NK-92 (cell line): ENCODE data around the gene ISLR.

Experiments used
- DNase-seq: peaks from one replicate; lab custom pipeline; 2025; ENCODE audit not compliant: unreplicated experiment; lab: John Stamatoyannopoulos, UW

The ISLR gene

GRCh38 chr15:74192751-74193150 lies 19.2 kb downstream of the ISLR start:
- no peak for DNase-seq

GRCh38 chr15:74193299-74193718 lies 19.8 kb downstream of the ISLR start:
- no peak for DNase-seq

GRCh38 chr15:74193905-74194304 lies 20.4 kb downstream of the ISLR start:
- DNase-seq: no peak

- no peak for DNase-seq
Measured at GRCh38 chr15:74194572-74195559, 21.4 kb downstream of the ISLR start.

GRCh38 chr15:74196175-74196574 lies 22.7 kb downstream of the ISLR start:
- DNase-seq: no peak

- DNase-seq: no peak
Measured at GRCh38 chr15:74197176-74197965, 23.9 kb downstream of the ISLR start.

- DNase-seq: no peak
Measured at GRCh38 chr15:74199297-74199652, 25.8 kb downstream of the ISLR start.

- DNase-seq: no peak
Measured at GRCh38 chr15:74200412-74200815, 26.9 kb downstream of the ISLR start.

- DNase-seq: no peak
Measured at GRCh38 chr15:74200871-74201419, 27.4 kb downstream of the ISLR start.

GRCh38 chr15:74201710-74202420 lies 28.4 kb downstream of the ISLR start:
- DNase-seq: no peak

- DNase-seq: no peak
Measured at GRCh38 chr15:74202452-74203401, 29.2 kb downstream of the ISLR start, which contains the start of gene STRA6. Gene STRA6 (minus strand): TSS chr15:74202787. CDS start chr15:74202267, 520 bp downstream.

GRCh38 chr15:74203914-74204431 lies 30.5 kb downstream of the ISLR start:
- DNase-seq: no peak

GRCh38 chr15:74205582-74205947 lies 32.1 kb downstream of the ISLR start:
- DNase-seq: no peak

GRCh38 chr15:74206801-74207281 lies 33.3 kb downstream of the ISLR start:
- DNase-seq: no peak

- DNase-seq: no peak
Measured at GRCh38 chr15:74207652-74208440, 34.3 kb downstream of the ISLR start.

- no peak for DNase-seq
Measured at GRCh38 chr15:74208496-74208895, 35.0 kb downstream of the ISLR start.

GRCh38 chr15:74208901-74209559 lies 35.5 kb downstream of the ISLR start:
- DNase-seq: no peak

GRCh38 chr15:74209560-74209958 lies 36.0 kb downstream of the ISLR start:
- DNase-seq: no peak
